Tibial nerve (tissue), 4 donors: ENCODE measurements around the gene CDKN1B. TPM values are rescaled to one million over a fixed set of nuclear protein-coding genes. Genes with fewer than 3 reads are reported as not detected.

Experiments used
- DNase-seq, 2 donors: peaks; one replicate each; pipeline ENCODE4 v3.0.0-alpha.2; 2019; ENCODE audit warnings: low spot score in 2 of 2
- H3K27ac ChIP-seq, 4 donors: fragments of 200-600 bp; sonication (generic) in 3 of 4; one replicate each; pipeline ENCODE4 v1.5.1; 2017 to 2019; ENCODE audit warnings: mild to moderate bottlenecking in 1 of 4
- H3K27me3 ChIP-seq, 2 donors: fragments of 200-600 bp; sonication (generic) in 1 of 2; one replicate each; pipeline versions ENCODE4 v1.5.1 to v1.6.0; 2017 to 2019
- H3K36me3 ChIP-seq, 3 donors: fragments of 200-600 bp; sonication (generic); one replicate each; pipeline ENCODE4 v1.5.1; 2018 to 2019
- H3K4me1 ChIP-seq, 4 donors: fragments of 200-600 bp; sonication (generic) in 3 of 4; one replicate each; pipeline ENCODE4 v1.5.1; 2017 to 2019
- H3K4me3 ChIP-seq, 4 donors: fragments of 200-600 bp; sonication (generic) in 3 of 4; one replicate each; pipeline ENCODE4 v1.5.1; 2017 to 2019; ENCODE audit warnings: mild to moderate bottlenecking in 1 of 4, moderate library complexity in 1 of 4
- H3K9me3 ChIP-seq, 4 donors: fragments of 200-600 bp; sonication (generic) in 3 of 4; one replicate each; pipeline ENCODE4 v1.5.1; 2017 to 2019
- CTCF ChIP-seq, 5 experiments: fragments of 200-600 bp in 3 of 5; fragments of 450-650 bp in 2 of 5; sonication (generic) in 3 of 5; IDR thresholded peaks; one replicate each; pipeline ENCODE4 v1.5.1; 2016 to 2019; ENCODE audit warnings: antibody characterized with exemption in 5 of 5, mild to moderate bottlenecking in 3 of 5, moderate library complexity in 2 of 5
- EP300 ChIP-seq, 2 donors: sonication (generic); formaldehyde crosslinking; IDR thresholded peaks; one replicate each; pipeline ENCODE4 v1.6.1; 2017; ENCODE audit warnings: antibody characterized with exemption in 2 of 2, mild to moderate bottlenecking in 1 of 2
- POLR2A ChIP-seq, 2 donors: fragments of 450-650 bp; IDR thresholded peaks; one replicate each; pipeline ENCODE4 v1.6.1; 2017; ENCODE audit warnings: antibody characterized with exemption in 2 of 2, mild to moderate bottlenecking in 2 of 2, moderate library complexity in 2 of 2
- WGBS, 2 donors: methylation state at CpG; one replicate each; pipeline ENCODE4 v1.1.5; 2018; 5-methylcytosine and 5-hydroxymethylcytosine counted together
- total RNA-seq, 4 donors: library from RNA; depleted of rRNA; stranded (reverse); fragments of >200 nt; gene quantifications; one replicate each; pipeline ENCODE4 v1.1.0, GENCODE V29; 2016

Gene CDKN1B
- total RNA-seq, 4 donors from 2014 or later, result 77.4 to 142 (median 114) TPM

DNA sequence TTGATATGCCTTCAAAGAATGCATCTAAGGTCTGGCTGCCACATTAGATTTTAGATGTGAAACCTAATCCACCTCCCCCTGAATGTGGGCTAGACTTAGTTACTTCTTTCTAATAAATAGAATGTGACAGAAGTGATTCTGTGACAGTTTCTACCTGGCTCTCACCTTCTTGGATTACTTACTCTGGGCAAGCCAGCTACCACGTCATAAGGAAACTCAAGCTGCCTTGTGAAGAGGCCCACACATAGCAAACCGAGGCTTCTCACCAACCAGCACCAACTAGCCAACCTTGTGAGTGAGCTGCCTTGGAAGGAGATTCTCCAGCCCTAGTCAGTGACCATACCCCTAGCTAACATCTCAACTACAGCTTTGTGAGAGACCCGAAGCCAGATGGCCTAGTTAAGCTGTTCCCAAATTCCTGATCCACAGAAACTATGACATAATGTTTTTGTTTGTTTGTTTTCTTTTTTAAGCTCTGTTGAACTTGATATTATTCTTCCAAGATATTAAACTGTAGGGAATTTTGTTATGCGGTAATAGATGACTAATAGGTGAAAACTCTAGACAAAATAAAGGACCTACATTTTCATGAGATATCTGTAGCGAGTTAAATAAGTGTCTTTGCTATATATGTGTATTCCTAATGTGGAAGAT lies 27.4 kb upstream of the CDKN1B start:
- Histone ChIP-seq H3K36me3 (no peaks in the 10 kb centered on the region), H3K27ac (no peak overlapping the region), H3K4me3 (no peak overlapping the region), H3K9me3 (no peaks in the 10 kb centered on the region), H3K27me3 (no peaks in the 10 kb centered on the region), H3K4me1 (peaks cover 0 to under 1% (median 0%) of the 10 kb centered on the region in 4 donors)
- WGBS, 2 donors, result 78 to 83% methylated on average over 5 of the region's 5 CpGs
- no peak for DNase-seq
- TF ChIP-seq POLR2A (IDR thresholded peaks at IDR 0.05), result no peak
- TF ChIP-seq EP300 (IDR thresholded peaks at IDR 0.05), result no peak
- TF ChIP-seq CTCF (IDR thresholded peaks at IDR 0.05), result no peak

DNA sequence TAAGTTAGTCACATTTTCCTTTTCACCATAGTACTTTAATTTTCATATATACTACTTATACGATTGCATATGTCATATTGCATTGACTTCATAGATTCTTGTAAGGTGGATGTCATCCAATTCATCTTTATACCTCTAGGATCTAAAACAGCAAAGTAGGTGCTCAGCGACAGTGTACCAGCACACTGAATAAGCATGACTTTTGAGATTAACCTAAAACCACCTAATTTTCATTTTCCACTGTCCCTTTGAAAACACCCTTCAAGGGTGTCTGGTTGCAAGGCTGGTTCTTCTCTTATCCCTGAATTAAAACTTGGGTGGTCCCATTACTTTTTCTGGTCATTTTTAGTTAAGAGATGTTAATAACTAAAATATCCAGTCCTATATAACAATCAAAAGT lies 25.6 kb upstream of the CDKN1B start:
- H3K4me3 ChIP-seq, result no peak overlapping the region
- H3K9me3 ChIP-seq, result no peaks in the 10 kb centered on the region
- 93 to 97% methylated on average over 2 of the region's 2 CpGs for WGBS, 2 donors
- no peak overlapping the region for H3K27ac ChIP-seq
- DNase-seq, result no peak
- H3K36me3 ChIP-seq, result no peaks in the 10 kb centered on the region
- no peak for TF ChIP-seq CTCF (IDR thresholded peaks at IDR 0.05)
- TF ChIP-seq POLR2A (IDR thresholded peaks at IDR 0.05), result no peak
- TF ChIP-seq EP300 (IDR thresholded peaks at IDR 0.05), result no peak
- peaks cover 0 to 6% (median 2%) of the 10 kb centered on the region in 4 donors for H3K4me1 ChIP-seq
- no peaks in the 10 kb centered on the region for H3K27me3 ChIP-seq

GRCh38 chr12:12693111-12693671 lies 24.0 kb upstream of the CDKN1B start:
- no peaks in the 10 kb centered on the region for H3K27me3 ChIP-seq
- DNase-seq, result no peak
- WGBS, 2 donors, result 66 to 69% methylated on average over 3 of the region's 3 CpGs
- TF ChIP-seq CTCF (IDR thresholded peaks at IDR 0.05), result no peak
- TF ChIP-seq POLR2A (IDR thresholded peaks at IDR 0.05), result no peak
- TF ChIP-seq EP300 (IDR thresholded peaks at IDR 0.05), result no peak
- H3K27ac ChIP-seq, result no peak overlapping the region
- peaks cover 0 to 17% (median 5%) of the 10 kb centered on the region in 4 donors for H3K4me1 ChIP-seq
- H3K9me3 ChIP-seq, result no peaks in the 10 kb centered on the region
- no peaks in the 10 kb centered on the region for H3K36me3 ChIP-seq
- H3K4me3 ChIP-seq, result no peak overlapping the region

DNA sequence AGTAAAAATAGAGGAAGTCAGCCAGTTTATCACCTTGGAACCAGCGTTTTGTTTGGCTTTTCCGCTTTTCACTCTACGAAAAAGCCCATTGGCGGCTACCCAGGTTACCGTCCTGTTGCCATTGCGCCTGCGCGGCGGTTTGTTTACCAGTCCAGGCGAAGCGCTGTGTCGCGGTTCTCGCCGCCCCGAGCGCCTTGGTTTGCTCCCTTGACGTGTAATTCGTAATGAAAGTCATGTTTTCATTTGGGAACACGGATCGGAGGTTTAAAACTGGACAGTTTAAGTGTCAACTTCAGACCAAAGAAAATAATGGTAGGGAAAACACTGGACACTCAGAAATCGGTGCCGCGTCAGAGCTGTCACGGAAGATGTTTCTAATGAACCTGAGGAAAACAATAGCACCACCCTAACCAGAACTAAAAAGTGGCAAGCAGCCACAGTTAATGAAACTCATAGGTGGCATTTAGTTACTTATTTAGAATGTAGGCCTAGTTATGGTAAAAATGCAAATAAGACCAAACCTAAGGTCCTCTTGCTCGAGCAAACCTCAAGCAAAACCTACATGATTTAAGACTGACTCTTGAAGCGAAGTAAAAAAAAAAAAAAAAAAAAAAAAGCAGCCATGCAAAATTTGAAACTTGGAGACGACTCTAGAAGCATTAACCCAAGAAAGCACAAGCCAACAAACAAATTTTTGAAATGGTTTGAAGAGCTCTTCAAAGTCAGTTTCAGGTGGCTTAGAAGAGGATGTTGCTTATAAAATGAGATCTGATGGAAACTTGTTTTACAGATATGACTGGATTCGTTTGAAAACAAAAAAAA lies 20.4 kb upstream of the CDKN1B start:
- 2% methylated on average over 29 of the region's 29 CpGs for WGBS, 2 donors
- peak; percentile 85 to 92 for DNase-seq
- Histone ChIP-seq H3K27me3 (no peaks in the 10 kb centered on the region), H3K4me3 (peak overlapping the region; percentile 54 to 67 (median 62)), H3K4me1 (peaks cover 0 to 17% (median 5%) of the 10 kb centered on the region in 4 donors), H3K9me3 (no peaks in the 10 kb centered on the region), H3K36me3 (no peaks in the 10 kb centered on the region), H3K27ac (peak overlapping the region; percentile 95 to 99 (median 98))
- TF ChIP-seq EP300 (IDR thresholded peaks at IDR 0.05), result peak in 1 of 2 donors; percentile 99
- TF ChIP-seq POLR2A (IDR thresholded peaks at IDR 0.05), result peak; percentile 88
- TF ChIP-seq CTCF (IDR thresholded peaks at IDR 0.05), result peak in 1 of 5 experiments; percentile 15

- Histone ChIP-seq H3K4me1 (peaks cover 0 to 22% (median 7%) of the 10 kb centered on the region in 4 donors), H3K27ac (no peak overlapping the region), H3K36me3 (no peaks in the 10 kb centered on the region), H3K4me3 (no peak overlapping the region), H3K27me3 (no peaks in the 10 kb centered on the region), H3K9me3 (no peaks in the 10 kb centered on the region)
- DNase-seq, result no peak
- TF ChIP-seq POLR2A (IDR thresholded peaks at IDR 0.05) (no peak), EP300 (IDR thresholded peaks at IDR 0.05) (no peak), CTCF (IDR thresholded peaks at IDR 0.05) (no peak)
- 83 to 88% methylated on average over 1 of the region's 1 CpG for WGBS, 2 donors
Measured at GRCh38 chr12:12699345-12699744, 17.8 kb upstream of the CDKN1B start.
